ENCODE measurements around the gene OSM. TPM values are rescaled to one million over a fixed set of nuclear protein-coding genes. Genes with fewer than 3 reads are reported as not detected.

The OSM gene
- polyA plus RNA-seq, 10 donors, result 0.17 to 0.43 (median 0.29) TPM

Other genes starting within 250 kb of the OSM start
- gene HORMAD2, start 186.4 kb downstream of the OSM start, polyA plus RNA-seq (ENCODE audit: insufficient read length in 10 of 10), result under 1 TPM in 1 of 10 donors, not detected in 9; 0.15 TPM
- 1 to 10 TPM in 3 of 10 donors, under 1 TPM in 7; 0.62 to 1.5 (median 0.80) TPM for gene LIF, start 20.1 kb downstream of the OSM start, polyA plus RNA-seq (ENCODE audit: insufficient read length in 10 of 10)
- gene CASTOR1, start 22.7 kb upstream of the OSM start, polyA plus RNA-seq (ENCODE audit: insufficient read length in 10 of 10), result 1 to 10 TPM; 2.1 to 6.3 (median 3.8) TPM
- 1 to 10 TPM; 5.0 to 9.5 (median 7.0) TPM for gene TBC1D10A, start 60.1 kb upstream of the OSM start, polyA plus RNA-seq (ENCODE audit: insufficient read length in 10 of 10)
- gene SF3A1, start 90.0 kb upstream of the OSM start, polyA plus RNA-seq (ENCODE audit: insufficient read length in 10 of 10), result 10 to 100 TPM; 63.8 to 95.9 (median 73.0) TPM
- 1 to 10 TPM in 8 of 10 donors, under 1 TPM in 2; 0.80 to 1.9 (median 1.3) TPM for gene CCDC157, start 90.2 kb upstream of the OSM start, polyA plus RNA-seq (ENCODE audit: insufficient read length in 10 of 10)
- 10 to 100 TPM in 9 of 10 donors, 1 to 10 TPM in 1; 8.8 to 15.6 (median 11.1) TPM for gene RNF215, start 120.6 kb upstream of the OSM start, polyA plus RNA-seq (ENCODE audit: insufficient read length in 10 of 10)
- gene SEC14L2, start 130.2 kb upstream of the OSM start, polyA plus RNA-seq (ENCODE audit: insufficient read length in 10 of 10), result 1 to 10 TPM; 1.2 to 2.8 (median 2.0) TPM
- 1 to 10 TPM; 4.1 to 8.5 (median 5.6) TPM for gene MTFP1, start 158.9 kb upstream of the OSM start, polyA plus RNA-seq (ENCODE audit: insufficient read length in 10 of 10)
- gene SEC14L3, start 205.2 kb upstream of the OSM start, polyA plus RNA-seq (ENCODE audit: insufficient read length in 10 of 10), result under 1 TPM in 2 of 10 donors, not detected in 8; 0.08 to 0.10 TPM
- under 1 TPM in 9 of 10 donors, not detected in 1; 0.08 to 0.29 (median 0.18) TPM for gene SEC14L4, start 238.8 kb upstream of the OSM start, polyA plus RNA-seq (ENCODE audit: insufficient read length in 10 of 10)

Data from muscle of back (tissue), 10 donors.